ENCODE data around the gene CUL4B. TPM values are rescaled to one million over a fixed set of nuclear protein-coding genes. Genes with fewer than 3 reads are reported as not detected.

Gene CUL4B
- 10 to 100 TPM; 34.4 to 54.4 (median 42.2) TPM for total RNA-seq

GRCh38 chrX:120560842-120561633, at the start of gene CUL4B:
TSS of gene CUL4B (minus strand) at chrX:120560962. CDS start at chrX:120560638, 324 bp downstream.
- Histone ChIP-seq H3K4me1 (peaks cover 0 to 5% of the 10 kb centered on the region in 2 donors), H3K36me3 (no peaks in the 10 kb centered on the region), H3K9me3 (no peaks in the 10 kb centered on the region), H3K27me3 (no peaks in the 10 kb centered on the region), H3K27ac (peak within 1 kb of the TSS; percentile 97 to 99 (median 99)), H3K4me3 (replicated peaks in 1 of 3) (peak within 1 kb of the TSS in 2 of 3 donors; percentile 47 to 75)
- DNase-seq, result peak; percentile 92 to 93
- TF ChIP-seq POLR2A (IDR thresholded peaks at IDR 0.05) (peak in 1 of 2 donors; percentile 62), CTCF (IDR thresholded peaks at IDR 0.05) (peak in 1 of 6 experiments; percentile 1)
- intact Hi-C loops (cut with DNase I), result no loop called here
- WGBS, 2 donors, result 0% methylated on average over 14 to 16 of the region's 54 CpGs

- peak overlapping the region; percentile 67 to 80 (median 70) for H3K27ac ChIP-seq
- TF ChIP-seq CTCF (IDR thresholded peaks at IDR 0.05), result no peak
- no peak for TF ChIP-seq POLR2A (IDR thresholded peaks at IDR 0.05)
- DNase-seq, result peak in 1 of 2 donors; percentile 2
- intact Hi-C loops (cut with DNase I), result no loop called here
- 0% methylated on average over 5 of the region's 5 CpGs for WGBS, 2 donors
- H3K36me3 ChIP-seq, result no peaks in the 10 kb centered on the region
- peak overlapping the region; percentile 43 to 71 (median 53) for H3K4me3 ChIP-seq (replicated peaks in 1 of 3)
- H3K4me1 ChIP-seq, result peaks cover 0 to 9% of the 10 kb centered on the region in 2 donors
- H3K27me3 ChIP-seq, result no peaks in the 10 kb centered on the region
- no peaks in the 10 kb centered on the region for H3K9me3 ChIP-seq
Observed at GRCh38 chrX:120604361-120604782, 43.6 kb upstream of the CUL4B start.

- no peaks in the 10 kb centered on the region for H3K27me3 ChIP-seq
- peak; percentile 85 to 87 for DNase-seq
- H3K27ac ChIP-seq, result peak within 1 kb of the TSS; percentile 67 to 80 (median 70)
- peaks cover 0 to 9% of the 10 kb centered on the region in 2 donors for H3K4me1 ChIP-seq
- no peaks in the 10 kb centered on the region for H3K36me3 ChIP-seq
- H3K4me3 ChIP-seq (replicated peaks in 1 of 3), result peak within 1 kb of the TSS; percentile 43 to 71 (median 53)
- no peaks in the 10 kb centered on the region for H3K9me3 ChIP-seq
- WGBS, 2 donors, result 0% methylated on average over 29 to 31 of the region's 31 CpGs
- TF ChIP-seq CTCF (IDR thresholded peaks at IDR 0.05) (no peak), POLR2A (IDR thresholded peaks at IDR 0.05) (peak in 1 of 2 donors; percentile 53)
- intact Hi-C loops (cut with DNase I), result no loop called here
Observed at GRCh38 chrX:120603707-120604360, 43.1 kb upstream of the CUL4B start, which contains the start of gene MCTS1. TSS of gene MCTS1 (plus strand) at chrX:120604101. CDS start at chrX:120604237, 136 bp downstream.

- 93 to 98% methylated on average over 2 of the region's 2 CpGs for WGBS, 2 donors
- no peaks in the 10 kb centered on the region for H3K4me1 ChIP-seq
Observed at GRCh38 chrX:120585702-120586101, 24.9 kb upstream of the CUL4B start.

More at GRCh38 chrX:120585702-120586101, 24.9 kb upstream of the CUL4B start:
- no peak overlapping the region for H3K27ac ChIP-seq
- no peaks in the 10 kb centered on the region for H3K36me3 ChIP-seq
- no peak for TF ChIP-seq CTCF (IDR thresholded peaks at IDR 0.05)
- TF ChIP-seq POLR2A (IDR thresholded peaks at IDR 0.05), result no peak
- no peak for DNase-seq
- intact Hi-C loops (cut with DNase I), result no loop called here
- H3K27me3 ChIP-seq, result no peaks in the 10 kb centered on the region
- no peak overlapping the region for H3K4me3 ChIP-seq (replicated peaks in 1 of 3)
- no peaks in the 10 kb centered on the region for H3K9me3 ChIP-seq
